ENCODE results near the gene FNDC1.

The FNDC1 gene

DNA sequence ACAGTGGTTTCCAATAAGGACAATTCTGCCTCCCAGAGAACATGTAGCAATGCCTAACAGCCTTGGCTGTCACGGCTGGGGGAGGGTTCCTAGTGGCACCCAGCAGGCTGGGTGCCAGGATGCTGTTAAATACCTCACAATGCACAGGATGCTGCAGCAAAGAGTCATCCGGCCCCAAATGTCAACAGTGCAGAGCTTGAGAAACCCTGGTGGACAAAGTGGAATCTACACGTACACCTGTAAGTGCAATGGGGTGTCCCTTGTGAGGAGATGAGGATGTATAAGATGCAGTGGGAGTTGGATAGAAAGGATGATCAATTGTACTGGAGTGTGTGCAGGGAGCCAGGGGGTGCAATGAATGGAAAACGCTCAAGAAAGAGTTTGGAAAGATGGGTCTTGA is 142.4 kb downstream of the FNDC1 start:
- DNase-seq = no peak

DNA sequence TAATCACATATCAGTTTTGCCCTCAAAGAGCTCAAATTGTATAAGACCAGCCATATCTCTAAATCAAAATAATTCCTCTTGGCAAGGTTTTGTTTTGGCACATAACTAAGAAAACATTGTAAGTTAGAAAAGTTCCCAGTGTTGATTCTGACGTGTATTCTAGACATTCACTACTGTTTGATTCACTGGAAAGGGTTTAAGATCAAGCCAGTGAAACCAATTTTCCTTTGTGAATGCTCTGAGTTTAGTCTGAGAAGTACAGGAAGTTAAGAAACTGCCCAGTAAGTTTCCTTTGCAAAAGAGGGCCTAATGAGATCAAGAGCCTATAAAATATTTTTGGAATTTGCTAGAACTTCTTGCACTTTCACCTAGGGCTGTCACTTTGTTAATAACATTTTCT is 143.0 kb downstream of the FNDC1 start:
- DNase-seq = no peak

DNA sequence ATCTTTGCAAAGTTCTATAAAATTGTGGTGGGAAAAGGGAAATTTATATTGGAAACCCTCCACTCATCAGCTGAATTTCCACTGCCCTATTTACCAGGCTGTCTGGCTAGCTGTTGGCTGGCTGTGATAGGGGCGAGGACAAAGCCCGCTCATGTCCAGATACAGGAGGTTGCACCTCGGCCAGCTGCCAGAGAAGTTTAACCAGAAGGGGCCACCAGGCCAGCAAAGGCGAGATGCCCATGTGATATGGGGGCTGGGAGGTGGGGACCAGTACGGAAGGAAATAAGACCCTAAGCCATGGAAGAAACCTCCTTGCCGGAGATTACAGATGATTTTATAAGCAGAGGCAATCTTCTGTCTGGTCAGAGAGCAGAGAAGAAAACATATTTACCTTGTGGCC is 143.8 kb downstream of the FNDC1 start:
- no peak for DNase-seq

DNA sequence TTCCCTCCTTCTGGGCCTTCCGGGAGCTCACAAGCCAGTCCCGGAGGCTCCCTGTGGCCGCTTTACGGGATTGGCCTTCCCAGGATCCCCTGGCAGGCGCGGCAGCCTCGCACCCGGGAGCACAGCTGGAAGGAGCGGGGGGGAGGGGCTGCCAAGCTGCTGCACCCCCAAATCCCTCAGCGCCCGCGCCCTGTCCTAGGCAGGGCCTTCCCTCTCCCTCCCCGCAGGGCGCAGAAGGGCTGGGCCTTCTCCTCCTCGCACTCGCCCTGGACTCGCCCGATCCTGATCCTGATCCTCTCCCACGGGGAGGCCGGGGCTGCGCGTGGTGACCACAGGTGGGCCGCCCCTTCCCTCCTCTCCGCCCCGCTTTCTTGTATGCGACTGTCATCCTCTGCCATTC is 146.4 kb downstream of the FNDC1 start:
- no peak for DNase-seq

DNA sequence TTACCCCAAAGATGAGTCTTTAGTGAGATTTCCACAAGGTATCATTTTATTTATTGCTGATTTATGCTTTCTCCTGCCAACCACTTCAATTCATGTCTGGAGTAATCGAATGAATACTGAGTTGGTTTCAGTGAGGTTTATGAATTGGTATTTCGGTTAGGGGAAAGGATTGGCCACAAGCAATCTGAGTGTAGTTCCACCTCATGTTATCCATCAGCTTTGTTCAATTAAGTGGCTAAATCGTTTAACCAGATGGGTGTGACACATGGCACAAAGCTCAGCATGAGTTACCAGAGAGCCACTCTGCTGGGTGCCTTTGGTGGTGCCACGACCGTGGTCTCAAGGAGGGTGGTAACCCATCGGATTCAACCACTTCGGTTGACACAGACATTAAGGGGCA is 148.2 kb downstream of the FNDC1 start:
- no peak for DNase-seq

DNA sequence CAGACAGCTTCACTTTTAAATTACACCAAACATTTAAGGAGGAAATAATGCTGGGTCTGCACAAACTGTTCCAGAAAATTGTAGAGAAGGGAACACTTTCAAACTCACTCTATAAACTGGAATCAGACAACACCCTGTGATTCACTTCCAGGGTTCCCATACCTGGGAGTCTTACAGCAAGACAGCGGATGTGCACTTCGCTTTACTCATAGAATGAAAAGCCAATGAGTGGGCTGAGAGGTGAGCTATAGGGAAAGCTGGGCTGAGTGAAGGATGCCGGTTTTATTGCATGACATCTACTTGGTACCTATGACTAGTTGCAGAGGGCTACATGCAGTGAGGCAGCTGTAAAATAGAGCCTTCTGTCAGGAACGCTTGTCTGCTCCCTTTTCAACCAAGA is 152.1 kb downstream of the FNDC1 start:
- DNase-seq = no peak
